WTC11 (cell line): Measurements from ENCODE around the gene VDR. TPM values are rescaled to one million over a fixed set of nuclear protein-coding genes. Genes with fewer than 3 reads are reported as not detected.

ENCODE experiments used
- ATAC-seq: fragments of 200-7000 bp; cut with Tn5 transposase; 2 replicates; pipeline ENCODE4 v1.10.0; 2021; ENCODE audit warnings: mild to moderate bottlenecking, moderate library complexity
- CTCF ChIA-PET: fragments of 300-600 bp; sonication (Branson Sonifier 250); formaldehyde crosslinking; loops from one replicate; lab custom pipeline; 2021; ENCODE audit warnings: antibody characterized with exemption; lab: Charles Lee
- POLR2A ChIA-PET: fragments of 350-600 bp; sonication (Branson Sonifier 250); formaldehyde crosslinking; loops from one replicate; lab custom pipeline; 2021; ENCODE audit warnings: antibody characterized with exemption; lab: Charles Lee
- DNase-seq: peaks from one replicate; pipeline ENCODE4 v3.0.0; 2021; ENCODE audit warnings: low spot score
- H3K27ac Mint-ChIP-seq: 2 replicates; pipeline ENCODE4 v1.8.0; 2021; ENCODE audit warnings: mixed read lengths
- H3K27me3 Mint-ChIP-seq: 2 replicates; pipeline ENCODE4 v1.8.0; 2021; ENCODE audit warnings: low read depth, mild to moderate bottlenecking, moderate library complexity, mixed read lengths
- H3K36me3 Mint-ChIP-seq: 2 replicates; pipeline ENCODE4 v1.8.0; 2021; ENCODE audit warnings: mixed read lengths
- H3K4me1 Mint-ChIP-seq: 2 replicates; pipeline ENCODE4 v1.8.0; 2022; ENCODE audit warnings: mixed read lengths
- H3K4me3 Mint-ChIP-seq: 2 replicates; pipeline ENCODE4 v1.8.0; 2021; ENCODE audit warnings: mild to moderate bottlenecking, moderate library complexity, mixed read lengths
- H3K9me3 Mint-ChIP-seq: 2 replicates; pipeline ENCODE4 v1.8.0; 2021; ENCODE audit warnings: mixed read lengths
- CBFB ChIP-seq: sonication (generic); formaldehyde crosslinking; IDR thresholded peaks from 2 replicates; pipeline ENCODE4 v1.8.1; 2022; ENCODE audit warnings: mild to moderate bottlenecking, low read depth, missing genetic modification reagents
- FOXJ3 ChIP-seq: sonication (generic); formaldehyde crosslinking; IDR thresholded peaks from 2 replicates; pipeline ENCODE4 v1.9.0; 2021; ENCODE audit warnings: missing genetic modification reagents, mild to moderate bottlenecking, borderline replicate concordance
- GRHL2 ChIP-seq: fragments of 250-450 bp; sonication (Bioruptor Pico); IDR thresholded peaks from 2 replicates; pipeline ENCODE4 v1.8.0; 2022; ENCODE audit warnings: mild to moderate bottlenecking, moderate library complexity; ENCODE audit not compliant: insufficient replicate concordance, severe bottlenecking
- IRF2 ChIP-seq: sonication (generic); formaldehyde crosslinking; IDR thresholded peaks from 2 replicates; pipeline ENCODE4 v1.8.0; 2022; ENCODE audit warnings: low read depth, missing genetic modification reagents, borderline replicate concordance
- JAZF1 ChIP-seq: fragments of 250-450 bp; sonication (Bioruptor Pico); IDR thresholded peaks from 2 replicates; pipeline ENCODE4 v1.9.0; 2021; ENCODE audit warnings: moderate library complexity, mild to moderate bottlenecking, inconsistent platforms
- JUN ChIP-seq: sonication (generic); formaldehyde crosslinking; IDR thresholded peaks from 2 replicates; pipeline ENCODE4 v1.8.0; 2023; ENCODE audit warnings: mild to moderate bottlenecking, missing genetic modification reagents
- KAT7 ChIP-seq: sonication (generic); formaldehyde crosslinking; IDR thresholded peaks from 2 replicates; pipeline ENCODE4 v1.8.1; 2023; ENCODE audit warnings: missing genetic modification reagents, mild to moderate bottlenecking, borderline replicate concordance
- TP53 ChIP-seq: sonication (generic); formaldehyde crosslinking; IDR thresholded peaks from 2 replicates; pipeline ENCODE4 v1.8.1; 2023; ENCODE audit warnings: mild to moderate bottlenecking, missing genetic modification reagents
- ZNF138 ChIP-seq: sonication (generic); formaldehyde crosslinking; conservative IDR thresholded peaks from 2 replicates; pipeline ENCODE4 v1.8.1; 2022; ENCODE audit warnings: mild to moderate bottlenecking, moderate library complexity, missing genetic modification reagents
- ZNF416 ChIP-seq: fragments of 250-450 bp; sonication (Bioruptor Pico); IDR thresholded peaks from 2 replicates; pipeline ENCODE4 v1.9.0; 2021; ENCODE audit warnings: mild to moderate bottlenecking, inconsistent platforms
- total RNA-seq: library from RNA; stranded (reverse); gene quantifications from 3 replicates; pipeline ENCODE4 v1.2.3, GENCODE V29; 2021
- TF ChIP-seq, protein P1 (sequence below): fragments of 250-450 bp; sonication (Bioruptor Pico); IDR thresholded peaks from 2 replicates; pipeline ENCODE4 v1.9.0; 2021; ENCODE audit warnings: mild to moderate bottlenecking
- TF ChIP-seq, protein P2 (sequence below): sonication (generic); formaldehyde crosslinking; IDR thresholded peaks from 2 replicates; pipeline ENCODE4 v1.8.1; 2022; ENCODE audit warnings: mild to moderate bottlenecking, missing genetic modification reagents, moderate library complexity, borderline replicate concordance
- TF ChIP-seq, protein P3 (sequence below): fragments of 250-450 bp; sonication (Bioruptor Pico); IDR thresholded peaks from 2 replicates; pipeline ENCODE4 v1.9.0; 2021; ENCODE audit warnings: moderate library complexity, mild to moderate bottlenecking, inconsistent platforms, borderline replicate concordance
- TF ChIP-seq, protein P4 (sequence below): sonication (generic); formaldehyde crosslinking; IDR thresholded peaks from 2 replicates; pipeline ENCODE4 v1.8.1; 2023; ENCODE audit warnings: mild to moderate bottlenecking, missing genetic modification reagents
- TF ChIP-seq, protein P5 (sequence below): sonication (generic); formaldehyde crosslinking; IDR thresholded peaks from 2 replicates; pipeline ENCODE4 v1.8.0; 2022; ENCODE audit warnings: mild to moderate bottlenecking, missing genetic modification reagents
- TF ChIP-seq, protein P6 (sequence below): sonication (generic); formaldehyde crosslinking; conservative IDR thresholded peaks from 2 replicates; pipeline ENCODE4 v1.8.1; 2022; ENCODE audit warnings: mild to moderate bottlenecking, missing genetic modification reagents
- TF ChIP-seq, protein P7 (sequence below): sonication (generic); formaldehyde crosslinking; IDR thresholded peaks from 2 replicates; pipeline ENCODE4 v1.8.1; 2022; ENCODE audit warnings: mild to moderate bottlenecking, moderate library complexity, missing genetic modification reagents
- TF ChIP-seq, protein P8 (sequence below): fragments of 250-450 bp; sonication (Bioruptor Pico); IDR thresholded peaks from 2 replicates; pipeline ENCODE4 v1.8.0; 2021; ENCODE audit warnings: mild to moderate bottlenecking
- TF ChIP-seq, protein P9 (sequence below): sonication (generic); formaldehyde crosslinking; IDR thresholded peaks from 2 replicates; pipeline ENCODE4 v1.8.1; 2023; ENCODE audit warnings: mild to moderate bottlenecking, missing genetic modification reagents, moderate library complexity
- TF ChIP-seq, protein P10 (sequence below): sonication (generic); formaldehyde crosslinking; IDR thresholded peaks from 2 replicates; pipeline ENCODE4 v1.8.1; 2023; ENCODE audit warnings: mild to moderate bottlenecking, missing genetic modification reagents

VDR gene
- total RNA-seq, 1 experiment from 2014 or later: 1.3 TPM

DNA sequence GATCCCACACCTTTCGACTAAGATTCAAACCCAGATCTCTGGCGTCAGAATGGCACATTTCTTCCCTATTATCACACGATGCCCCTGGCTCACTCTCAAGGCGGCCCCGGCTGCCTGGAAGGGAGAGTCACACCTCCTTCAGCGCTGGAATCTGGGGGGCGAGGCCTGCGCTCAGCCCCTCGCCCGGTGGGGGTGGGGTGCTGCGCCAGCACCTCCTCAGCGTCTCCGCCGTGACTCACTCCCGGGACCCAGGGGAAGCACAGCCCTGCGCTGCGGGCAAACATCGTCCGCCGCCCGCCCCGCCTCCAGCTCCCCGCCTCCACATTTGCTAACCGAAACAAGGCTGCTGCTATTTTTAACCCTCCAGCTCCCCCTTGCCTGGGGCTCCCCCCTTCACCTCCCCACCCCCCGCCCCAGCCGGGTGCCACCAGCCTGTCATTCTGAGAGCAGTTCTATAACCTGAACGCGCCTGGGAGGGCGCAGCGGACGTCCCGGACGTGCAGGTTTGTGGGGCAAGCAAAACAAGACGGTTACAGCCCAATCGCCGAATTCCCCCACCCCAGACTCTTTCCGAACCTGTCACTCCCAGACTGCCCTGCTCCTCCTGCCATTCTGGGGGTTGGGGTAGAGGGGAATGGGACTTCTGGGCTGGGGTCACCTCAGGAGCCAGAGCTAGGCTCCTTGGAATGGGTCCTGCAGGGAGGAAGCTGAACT lies 91.8 kb downstream of the VDR start (continued):
- no peak for TF ChIP-seq FOXJ3 (CRISPR knock-in tag)
- no peak for TF ChIP-seq CBFB (CRISPR knock-in tag)
- TF ChIP-seq JUN (CRISPR knock-in tag): no peak
- TF ChIP-seq, protein P1, sequence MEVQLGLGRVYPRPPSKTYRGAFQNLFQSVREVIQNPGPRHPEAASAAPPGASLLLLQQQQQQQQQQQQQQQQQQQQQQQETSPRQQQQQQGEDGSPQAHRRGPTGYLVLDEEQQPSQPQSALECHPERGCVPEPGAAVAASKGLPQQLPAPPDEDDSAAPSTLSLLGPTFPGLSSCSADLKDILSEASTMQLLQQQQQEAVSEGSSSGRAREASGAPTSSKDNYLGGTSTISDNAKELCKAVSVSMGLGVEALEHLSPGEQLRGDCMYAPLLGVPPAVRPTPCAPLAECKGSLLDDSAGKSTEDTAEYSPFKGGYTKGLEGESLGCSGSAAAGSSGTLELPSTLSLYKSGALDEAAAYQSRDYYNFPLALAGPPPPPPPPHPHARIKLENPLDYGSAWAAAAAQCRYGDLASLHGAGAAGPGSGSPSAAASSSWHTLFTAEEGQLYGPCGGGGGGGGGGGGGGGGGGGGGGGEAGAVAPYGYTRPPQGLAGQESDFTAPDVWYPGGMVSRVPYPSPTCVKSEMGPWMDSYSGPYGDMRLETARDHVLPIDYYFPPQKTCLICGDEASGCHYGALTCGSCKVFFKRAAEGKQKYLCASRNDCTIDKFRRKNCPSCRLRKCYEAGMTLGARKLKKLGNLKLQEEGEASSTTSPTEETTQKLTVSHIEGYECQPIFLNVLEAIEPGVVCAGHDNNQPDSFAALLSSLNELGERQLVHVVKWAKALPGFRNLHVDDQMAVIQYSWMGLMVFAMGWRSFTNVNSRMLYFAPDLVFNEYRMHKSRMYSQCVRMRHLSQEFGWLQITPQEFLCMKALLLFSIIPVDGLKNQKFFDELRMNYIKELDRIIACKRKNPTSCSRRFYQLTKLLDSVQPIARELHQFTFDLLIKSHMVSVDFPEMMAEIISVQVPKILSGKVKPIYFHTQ: no peak
- TF ChIP-seq, protein P2, sequence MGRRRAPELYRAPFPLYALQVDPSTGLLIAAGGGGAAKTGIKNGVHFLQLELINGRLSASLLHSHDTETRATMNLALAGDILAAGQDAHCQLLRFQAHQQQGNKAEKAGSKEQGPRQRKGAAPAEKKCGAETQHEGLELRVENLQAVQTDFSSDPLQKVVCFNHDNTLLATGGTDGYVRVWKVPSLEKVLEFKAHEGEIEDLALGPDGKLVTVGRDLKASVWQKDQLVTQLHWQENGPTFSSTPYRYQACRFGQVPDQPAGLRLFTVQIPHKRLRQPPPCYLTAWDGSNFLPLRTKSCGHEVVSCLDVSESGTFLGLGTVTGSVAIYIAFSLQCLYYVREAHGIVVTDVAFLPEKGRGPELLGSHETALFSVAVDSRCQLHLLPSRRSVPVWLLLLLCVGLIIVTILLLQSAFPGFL (CRISPR knock-in tag): no peak
- TF ChIP-seq, protein P3, sequence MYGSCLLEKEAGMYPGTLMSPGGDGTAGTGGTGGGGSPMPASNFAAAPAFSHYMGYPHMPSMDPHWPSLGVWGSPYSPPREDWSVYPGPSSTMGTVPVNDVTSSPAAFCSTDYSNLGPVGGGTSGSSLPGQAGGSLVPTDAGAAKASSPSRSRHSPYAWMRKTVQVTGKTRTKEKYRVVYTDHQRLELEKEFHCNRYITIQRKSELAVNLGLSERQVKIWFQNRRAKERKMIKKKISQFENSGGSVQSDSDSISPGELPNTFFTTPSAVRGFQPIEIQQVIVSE: no peak
- TF ChIP-seq, protein P4, sequence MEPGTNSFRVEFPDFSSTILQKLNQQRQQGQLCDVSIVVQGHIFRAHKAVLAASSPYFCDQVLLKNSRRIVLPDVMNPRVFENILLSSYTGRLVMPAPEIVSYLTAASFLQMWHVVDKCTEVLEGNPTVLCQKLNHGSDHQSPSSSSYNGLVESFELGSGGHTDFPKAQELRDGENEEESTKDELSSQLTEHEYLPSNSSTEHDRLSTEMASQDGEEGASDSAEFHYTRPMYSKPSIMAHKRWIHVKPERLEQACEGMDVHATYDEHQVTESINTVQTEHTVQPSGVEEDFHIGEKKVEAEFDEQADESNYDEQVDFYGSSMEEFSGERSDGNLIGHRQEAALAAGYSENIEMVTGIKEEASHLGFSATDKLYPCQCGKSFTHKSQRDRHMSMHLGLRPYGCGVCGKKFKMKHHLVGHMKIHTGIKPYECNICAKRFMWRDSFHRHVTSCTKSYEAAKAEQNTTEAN: peak; percentile 33; the same call in 1 of the 2 replicates
- TF ChIP-seq, protein P5, sequence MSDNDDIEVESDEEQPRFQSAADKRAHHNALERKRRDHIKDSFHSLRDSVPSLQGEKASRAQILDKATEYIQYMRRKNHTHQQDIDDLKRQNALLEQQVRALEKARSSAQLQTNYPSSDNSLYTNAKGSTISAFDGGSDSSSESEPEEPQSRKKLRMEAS (CRISPR knock-in tag): peak; percentile 28; the same call in 1 of the 2 replicates
- no peak for TF ChIP-seq JAZF1 (CRISPR knock-in tag)

DNA sequence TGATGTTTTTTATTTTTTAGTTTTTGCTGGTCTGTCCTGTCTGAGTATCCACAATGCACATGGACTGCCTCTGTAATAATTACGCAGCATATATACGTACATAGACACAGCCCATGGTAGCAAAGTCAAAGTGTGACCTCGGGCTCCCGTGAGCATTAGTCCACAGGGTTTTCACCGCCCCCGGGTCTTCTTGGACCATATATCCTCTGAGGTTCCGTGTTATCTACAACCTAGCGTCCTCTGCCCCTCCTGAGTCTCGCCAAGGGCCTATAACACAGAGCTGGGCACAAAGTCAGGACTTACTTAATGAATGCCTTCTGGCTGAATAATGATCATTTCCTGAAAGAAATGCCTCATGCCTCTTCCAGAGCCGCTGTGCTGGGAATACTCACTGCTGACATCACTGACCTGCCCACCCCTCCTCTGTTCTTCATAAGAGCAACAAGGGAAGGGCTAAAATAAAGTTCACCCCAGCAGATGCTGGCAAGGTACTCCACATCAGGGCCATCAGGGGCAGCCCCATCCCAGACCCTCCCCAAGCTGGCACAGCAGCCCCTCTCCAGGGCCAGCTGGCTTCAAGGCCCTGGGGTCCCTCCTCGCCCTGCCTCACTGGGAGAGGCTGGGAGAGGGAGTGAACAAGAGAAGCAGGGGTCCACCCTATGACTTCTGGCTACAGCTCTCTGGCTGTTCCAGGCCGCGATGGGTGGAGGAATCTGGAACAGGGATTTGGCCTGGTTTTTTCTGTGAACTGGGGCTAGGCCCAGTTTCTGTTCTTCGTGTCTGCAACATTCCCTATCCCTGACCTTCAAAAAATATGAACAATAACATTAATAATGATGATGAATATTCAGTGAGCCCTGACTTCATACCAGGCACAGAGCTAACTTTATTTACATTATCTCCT lies 93.0 kb downstream of the VDR start:
- ATAC-seq (no peak), DNase-seq (no peak)
- Mint-ChIP-seq H3K9me3 (no peaks in the 10 kb centered on the region), H3K27ac (peak overlapping the region; percentile 97), H3K36me3 (no peaks in the 10 kb centered on the region; the same call in 1 of the 2 replicates), H3K4me3 (peak overlapping the region; percentile 60), H3K4me1 (peaks cover 83% of the 10 kb centered on the region), H3K27me3 (no peaks in the 10 kb centered on the region)
- ChIA-PET POLR2A (no interaction called here), CTCF (interaction anchor here (0.7 to 8.8 kb wide), 13 partner anchors 7 to 97 kb away, joined by 3 to 99 read pairs (median 4); no protein-coding TSS in a partner anchor)
- TF ChIP-seq TP53 (CRISPR knock-in tag): no peak
- TF ChIP-seq IRF2 (CRISPR knock-in tag): no peak
- TF ChIP-seq ZNF138 (CRISPR knock-in tag): no peak
- TF ChIP-seq, protein P6, sequence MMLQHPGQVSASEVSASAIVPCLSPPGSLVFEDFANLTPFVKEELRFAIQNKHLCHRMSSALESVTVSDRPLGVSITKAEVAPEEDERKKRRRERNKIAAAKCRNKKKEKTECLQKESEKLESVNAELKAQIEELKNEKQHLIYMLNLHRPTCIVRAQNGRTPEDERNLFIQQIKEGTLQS (CRISPR knock-in tag): no peak
- TF ChIP-seq, protein P7, sequence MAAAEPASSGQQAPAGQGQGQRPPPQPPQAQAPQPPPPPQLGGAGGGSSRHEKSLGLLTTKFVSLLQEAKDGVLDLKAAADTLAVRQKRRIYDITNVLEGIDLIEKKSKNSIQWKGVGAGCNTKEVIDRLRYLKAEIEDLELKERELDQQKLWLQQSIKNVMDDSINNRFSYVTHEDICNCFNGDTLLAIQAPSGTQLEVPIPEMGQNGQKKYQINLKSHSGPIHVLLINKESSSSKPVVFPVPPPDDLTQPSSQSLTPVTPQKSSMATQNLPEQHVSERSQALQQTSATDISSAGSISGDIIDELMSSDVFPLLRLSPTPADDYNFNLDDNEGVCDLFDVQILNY (CRISPR knock-in tag): no peak
- TF ChIP-seq, protein P8, sequence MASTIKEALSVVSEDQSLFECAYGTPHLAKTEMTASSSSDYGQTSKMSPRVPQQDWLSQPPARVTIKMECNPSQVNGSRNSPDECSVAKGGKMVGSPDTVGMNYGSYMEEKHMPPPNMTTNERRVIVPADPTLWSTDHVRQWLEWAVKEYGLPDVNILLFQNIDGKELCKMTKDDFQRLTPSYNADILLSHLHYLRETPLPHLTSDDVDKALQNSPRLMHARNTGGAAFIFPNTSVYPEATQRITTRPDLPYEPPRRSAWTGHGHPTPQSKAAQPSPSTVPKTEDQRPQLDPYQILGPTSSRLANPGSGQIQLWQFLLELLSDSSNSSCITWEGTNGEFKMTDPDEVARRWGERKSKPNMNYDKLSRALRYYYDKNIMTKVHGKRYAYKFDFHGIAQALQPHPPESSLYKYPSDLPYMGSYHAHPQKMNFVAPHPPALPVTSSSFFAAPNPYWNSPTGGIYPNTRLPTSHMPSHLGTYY (CRISPR knock-in tag): no peak
- TF ChIP-seq, protein P9, sequence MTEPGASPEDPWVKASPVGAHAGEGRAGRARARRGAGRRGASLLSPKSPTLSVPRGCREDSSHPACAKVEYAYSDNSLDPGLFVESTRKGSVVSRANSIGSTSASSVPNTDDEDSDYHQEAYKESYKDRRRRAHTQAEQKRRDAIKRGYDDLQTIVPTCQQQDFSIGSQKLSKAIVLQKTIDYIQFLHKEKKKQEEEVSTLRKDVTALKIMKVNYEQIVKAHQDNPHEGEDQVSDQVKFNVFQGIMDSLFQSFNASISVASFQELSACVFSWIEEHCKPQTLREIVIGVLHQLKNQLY: no peak
- no peak for TF ChIP-seq ZNF416 (CRISPR knock-in tag)
- TF ChIP-seq, protein P10, sequence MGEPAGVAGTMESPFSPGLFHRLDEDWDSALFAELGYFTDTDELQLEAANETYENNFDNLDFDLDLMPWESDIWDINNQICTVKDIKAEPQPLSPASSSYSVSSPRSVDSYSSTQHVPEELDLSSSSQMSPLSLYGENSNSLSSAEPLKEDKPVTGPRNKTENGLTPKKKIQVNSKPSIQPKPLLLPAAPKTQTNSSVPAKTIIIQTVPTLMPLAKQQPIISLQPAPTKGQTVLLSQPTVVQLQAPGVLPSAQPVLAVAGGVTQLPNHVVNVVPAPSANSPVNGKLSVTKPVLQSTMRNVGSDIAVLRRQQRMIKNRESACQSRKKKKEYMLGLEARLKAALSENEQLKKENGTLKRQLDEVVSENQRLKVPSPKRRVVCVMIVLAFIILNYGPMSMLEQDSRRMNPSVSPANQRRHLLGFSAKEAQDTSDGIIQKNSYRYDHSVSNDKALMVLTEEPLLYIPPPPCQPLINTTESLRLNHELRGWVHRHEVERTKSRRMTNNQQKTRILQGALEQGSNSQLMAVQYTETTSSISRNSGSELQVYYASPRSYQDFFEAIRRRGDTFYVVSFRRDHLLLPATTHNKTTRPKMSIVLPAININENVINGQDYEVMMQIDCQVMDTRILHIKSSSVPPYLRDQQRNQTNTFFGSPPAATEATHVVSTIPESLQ (CRISPR knock-in tag): no peak
- TF ChIP-seq, protein P3: no peak
- TF ChIP-seq GRHL2 (CRISPR knock-in tag): no peak
- TF ChIP-seq KAT7 (CRISPR knock-in tag): no peak
